Caco-2 (cell line): ENCODE results near the gene LRP1B. TPM values are rescaled to one million over a fixed set of nuclear protein-coding genes. Genes with fewer than 3 reads are reported as not detected.

Experiments
- BruUV-seq: library from RNA; stranded (reverse); fragments of 400-500 nt; replicated peaks from 2 replicates; lab custom pipeline; 2021; lab: Mats Ljungman, UMichigan
- CTCF ChIA-PET: fragments of 300-600 bp; sonication (Branson Sonifier 250); formaldehyde crosslinking; loops from one replicate; lab custom pipeline; 2022; ENCODE audit warnings: antibody characterized with exemption; lab: Charles Lee
- POLR2A ChIA-PET: fragments of 300-600 bp; sonication (Branson Sonifier 250); formaldehyde crosslinking; loops from one replicate; lab custom pipeline; 2022; ENCODE audit warnings: antibody characterized with exemption; lab: Charles Lee
- DNase-seq, 2 experiments: peaks; one replicate each; pipeline versions ENCODE4 v3.0.0 to v3.0.0-alpha.2; 2020 to 2022
- H3K27me3 ChIP-seq: replicated peaks from 2 replicates; pipeline ENCODE4 v1.6.0; 2011; ENCODE audit warnings: low read length; ENCODE audit not compliant: control insufficient read depth, insufficient read depth
- H3K36me3 ChIP-seq: 2 replicates; pipeline ENCODE4 v1.5.1; 2011; ENCODE audit warnings: low read length; ENCODE audit not compliant: control insufficient read depth, insufficient read depth
- H3K4me1 ChIP-seq: fragments of 250-450 bp; sonication (Bioruptor Pico); 2 replicates; pipeline ENCODE4 v1.5.1; 2020; ENCODE audit warnings: mild to moderate bottlenecking
- H3K4me3 ChIP-seq: 2 replicates; pipeline ENCODE4 v1.5.1; 2011; ENCODE audit warnings: low read depth, mild to moderate bottlenecking, control low read depth, low read length
- H3K9me3 ChIP-seq: fragments of 250-450 bp; sonication (Bioruptor Pico); 2 replicates; pipeline ENCODE4 v1.5.1; 2020; ENCODE audit warnings: mild to moderate bottlenecking, moderate library complexity
- H3K27ac Mint-ChIP-seq: one replicate; pipeline ENCODE4 v1.8.0; 2022; ENCODE audit warnings: mixed read lengths; ENCODE audit not compliant: unreplicated experiment
- H3K27me3 Mint-ChIP-seq: one replicate; pipeline ENCODE4 v1.8.0; 2022; ENCODE audit warnings: mixed read lengths; ENCODE audit not compliant: insufficient read depth, unreplicated experiment
- H3K36me3 Mint-ChIP-seq: one replicate; pipeline ENCODE4 v1.8.0; 2022; ENCODE audit warnings: mild to moderate bottlenecking, mixed read lengths; ENCODE audit not compliant: insufficient read depth, unreplicated experiment
- H3K4me1 Mint-ChIP-seq: one replicate; pipeline ENCODE4 v1.8.0; 2022; ENCODE audit warnings: low read depth, mixed read lengths; ENCODE audit not compliant: unreplicated experiment
- H3K4me3 Mint-ChIP-seq: one replicate; pipeline ENCODE4 v1.8.0; 2022; ENCODE audit warnings: mild to moderate bottlenecking, moderate library complexity, mixed read lengths; ENCODE audit not compliant: unreplicated experiment
- H3K9me3 Mint-ChIP-seq: one replicate; pipeline ENCODE4 v1.8.0; 2022; ENCODE audit warnings: mixed read lengths; ENCODE audit not compliant: unreplicated experiment
- CTCF ChIP-seq, 2 experiments: fragments of 200-600 bp in 1 of 2; IDR thresholded peaks; 1 replicate in 1 of 2; 2 replicates in 1 of 2; pipeline versions ENCODE4 v1.5.1 to v1.8.0; 2011 to 2022; ENCODE audit warnings: antibody characterized with exemption in 1 of 2, control low read depth in 1 of 2, inconsistent platforms in 1 of 2, low read depth in 1 of 2, low read length in 1 of 2, mild to moderate bottlenecking in 1 of 2, moderate library complexity in 1 of 2; ENCODE audit not compliant: insufficient read depth in 1 of 2, severe bottlenecking in 1 of 2, unreplicated experiment in 1 of 2
- intact Hi-C: fragments of 100-400 bp; cut with micrococcal nuclease; formaldehyde crosslinking; loops from one replicate; pipeline ENCODE4 v1.10.0; 2022; ENCODE audit not compliant: unreplicated experiment
- total RNA-seq: library from RNA; stranded (reverse); gene quantifications from 2 replicates; pipeline ENCODE4 v1.2.3, GENCODE V29; 2022

The LRP1B gene
- total RNA-seq, 1 experiment from 2014 or later = not detected

- Mint-ChIP-seq H3K27me3 (no peaks in the 10 kb centered on the region), H3K4me3 (no peak overlapping the region), H3K9me3 (no peaks in the 10 kb centered on the region), H3K36me3 (no peaks in the 10 kb centered on the region), H3K27ac (no peak overlapping the region), H3K4me1 (no peaks in the 10 kb centered on the region)
- ChIA-PET CTCF (no interaction called here), POLR2A (no interaction called here)
- TF ChIP-seq CTCF (IDR thresholded peaks at IDR 0.05; ENCODE audit: insufficient read depth in 1 of 2, low read depth in 1 of 2, low read length in 1 of 2, severe bottlenecking in 1 of 2, unreplicated experiment in 1 of 2) = no peak
- Histone ChIP-seq H3K4me1 (no peaks in the 10 kb centered on the region), H3K9me3 (no peaks in the 10 kb centered on the region; the same call in 1 of the 2 replicates), H3K27me3 (no peaks in the 10 kb centered on the region), H3K36me3 (no peaks in the 10 kb centered on the region), H3K4me3 (no peak overlapping the region)
- no peak for DNase-seq
- BruUV-seq = no TSS peak
- intact Hi-C loops = no loop called here
These were observed 1075.3 kb downstream of the LRP1B start for GRCh38 chr2:141055531-141055930.

- H3K4me3 ChIP-seq = no peak overlapping the region
- ChIA-PET CTCF (no interaction called here), POLR2A (no interaction called here)
- no peaks in the 10 kb centered on the region for H3K4me1 Mint-ChIP-seq
- no peaks in the 10 kb centered on the region for H3K36me3 ChIP-seq
- H3K9me3 ChIP-seq = no peaks in the 10 kb centered on the region; the same call in 1 of the 2 replicates
- no peaks in the 10 kb centered on the region for H3K9me3 Mint-ChIP-seq
- H3K27me3 ChIP-seq = no peaks in the 10 kb centered on the region
- H3K36me3 Mint-ChIP-seq = no peaks in the 10 kb centered on the region
- H3K4me1 ChIP-seq = no peaks in the 10 kb centered on the region
- no peak overlapping the region for H3K27ac Mint-ChIP-seq
- DNase-seq = no peak
- H3K27me3 Mint-ChIP-seq = peaks cover 4% of the 10 kb centered on the region
- intact Hi-C loops = no loop called here
- H3K4me3 Mint-ChIP-seq = no peak overlapping the region
- BruUV-seq = no TSS peak
- TF ChIP-seq CTCF (IDR thresholded peaks at IDR 0.05; ENCODE audit: insufficient read depth in 1 of 2, low read depth in 1 of 2, low read length in 1 of 2, severe bottlenecking in 1 of 2, unreplicated experiment in 1 of 2) = no peak
These were observed 1081.9 kb downstream of the LRP1B start for GRCh38 chr2:141048951-141049350.

GRCh38 chr2:141041281-141041680, 1089.5 kb downstream of the LRP1B start:
- H3K4me1 Mint-ChIP-seq = no peaks in the 10 kb centered on the region
- Histone ChIP-seq H3K4me1 (no peaks in the 10 kb centered on the region), H3K27me3 (no peaks in the 10 kb centered on the region), H3K9me3 (no peaks in the 10 kb centered on the region), H3K36me3 (no peaks in the 10 kb centered on the region), H3K4me3 (no peak overlapping the region)
- no peaks in the 10 kb centered on the region for H3K36me3 Mint-ChIP-seq
- TF ChIP-seq CTCF (IDR thresholded peaks at IDR 0.05; ENCODE audit: insufficient read depth in 1 of 2, low read depth in 1 of 2, low read length in 1 of 2, severe bottlenecking in 1 of 2, unreplicated experiment in 1 of 2) = no peak
- H3K4me3 Mint-ChIP-seq = no peak overlapping the region
- DNase-seq = no peak
- BruUV-seq = no TSS peak
- no peak overlapping the region for H3K27ac Mint-ChIP-seq
- POLR2A ChIA-PET = no interaction called here
- peaks cover 3% of the 10 kb centered on the region for H3K27me3 Mint-ChIP-seq
- CTCF ChIA-PET = no interaction called here
- no peaks in the 10 kb centered on the region for H3K9me3 Mint-ChIP-seq
- intact Hi-C loops = no loop called here
